ENCODE results near the gene CPNE6.

The CPNE6 gene

DNA sequence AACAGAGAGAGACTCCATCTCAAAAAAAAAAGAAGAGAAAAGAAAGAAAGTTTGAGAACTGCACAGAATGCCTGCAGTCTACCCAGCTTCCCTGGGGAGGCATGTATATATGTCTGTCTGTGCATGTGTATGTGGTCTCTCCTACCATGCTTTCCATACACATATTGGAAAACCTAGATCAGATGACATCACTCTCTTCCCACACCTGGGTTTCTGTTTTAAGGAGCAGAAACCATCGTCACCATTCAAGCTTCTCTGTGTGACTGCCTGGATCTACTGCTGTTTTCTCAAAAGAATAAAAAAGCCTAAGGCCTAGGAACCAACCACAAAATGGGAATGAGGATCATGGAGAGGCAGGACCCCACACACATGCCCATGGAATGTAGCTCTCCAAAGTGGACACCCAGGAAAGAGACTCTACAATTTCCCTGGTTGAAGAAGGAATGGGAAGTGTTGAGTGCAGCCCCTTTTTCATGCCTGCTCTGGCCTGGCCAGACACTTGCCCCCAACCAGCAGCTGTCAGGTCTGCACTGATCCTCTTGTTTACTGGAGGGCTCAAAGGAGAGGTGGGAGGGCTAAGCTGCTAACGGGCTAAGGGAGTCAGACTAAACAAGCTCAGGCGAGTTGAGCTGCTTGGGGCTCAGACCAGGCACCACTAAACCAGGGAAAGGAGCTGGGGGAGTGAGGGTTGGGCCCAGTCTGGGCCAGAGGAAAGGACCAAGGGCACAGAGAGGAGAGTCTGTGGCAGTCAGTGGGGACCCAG, 15.0 kb downstream of the CPNE6 start:
- DNase-seq (ENCODE audit: low spot score): no peak
- TF ChIP-seq, protein P1, sequence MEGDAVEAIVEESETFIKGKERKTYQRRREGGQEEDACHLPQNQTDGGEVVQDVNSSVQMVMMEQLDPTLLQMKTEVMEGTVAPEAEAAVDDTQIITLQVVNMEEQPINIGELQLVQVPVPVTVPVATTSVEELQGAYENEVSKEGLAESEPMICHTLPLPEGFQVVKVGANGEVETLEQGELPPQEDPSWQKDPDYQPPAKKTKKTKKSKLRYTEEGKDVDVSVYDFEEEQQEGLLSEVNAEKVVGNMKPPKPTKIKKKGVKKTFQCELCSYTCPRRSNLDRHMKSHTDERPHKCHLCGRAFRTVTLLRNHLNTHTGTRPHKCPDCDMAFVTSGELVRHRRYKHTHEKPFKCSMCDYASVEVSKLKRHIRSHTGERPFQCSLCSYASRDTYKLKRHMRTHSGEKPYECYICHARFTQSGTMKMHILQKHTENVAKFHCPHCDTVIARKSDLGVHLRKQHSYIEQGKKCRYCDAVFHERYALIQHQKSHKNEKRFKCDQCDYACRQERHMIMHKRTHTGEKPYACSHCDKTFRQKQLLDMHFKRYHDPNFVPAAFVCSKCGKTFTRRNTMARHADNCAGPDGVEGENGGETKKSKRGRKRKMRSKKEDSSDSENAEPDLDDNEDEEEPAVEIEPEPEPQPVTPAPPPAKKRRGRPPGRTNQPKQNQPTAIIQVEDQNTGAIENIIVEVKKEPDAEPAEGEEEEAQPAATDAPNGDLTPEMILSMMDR (IDR thresholded peaks at IDR 0.05; ENCODE audit: extremely low read depth, missing control alignments): no peak

DNA sequence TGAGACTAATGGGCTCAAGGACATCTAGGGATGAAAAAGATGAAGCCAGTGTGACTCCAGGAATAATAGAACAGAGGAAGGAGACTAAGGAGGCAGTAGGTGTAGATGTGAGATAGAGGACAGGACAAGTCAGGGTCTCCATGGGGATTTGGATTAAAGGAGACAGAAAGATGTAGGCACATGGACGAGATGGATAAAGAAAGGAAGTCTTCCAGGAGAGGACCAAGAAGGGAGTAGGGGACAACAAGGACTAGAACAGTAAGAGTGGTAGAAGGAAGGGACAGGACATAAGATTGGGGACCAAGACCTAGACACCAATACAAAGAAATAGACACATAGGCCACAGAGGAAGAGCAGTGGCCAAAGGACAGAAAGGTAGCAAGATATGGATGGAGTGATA, 15.6 kb downstream of the CPNE6 start:
- TF ChIP-seq, protein P1 (IDR thresholded peaks at IDR 0.05; ENCODE audit: extremely low read depth, missing control alignments): no peak

DNA sequence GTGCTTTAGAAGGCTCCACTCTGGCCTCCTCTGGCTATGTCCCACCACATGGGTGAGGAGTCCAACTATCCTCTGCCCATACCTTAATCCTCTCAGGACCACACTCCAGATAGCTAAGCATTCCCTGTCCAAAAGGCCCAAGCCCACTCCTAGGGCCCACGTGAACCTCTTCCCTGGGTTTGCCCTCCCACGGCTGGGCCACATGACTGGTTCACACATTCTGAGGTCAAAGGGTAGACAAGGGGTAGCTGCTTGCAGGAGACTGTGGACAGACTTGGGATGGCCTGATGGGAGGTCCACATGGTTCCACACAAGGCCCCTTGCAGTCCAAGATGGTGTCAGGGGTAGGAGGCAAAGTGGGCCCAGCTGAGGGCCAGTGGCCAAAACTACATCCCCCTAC, 16.7 kb downstream of the CPNE6 start:
- TF ChIP-seq, protein P1 (IDR thresholded peaks at IDR 0.05; ENCODE audit: extremely low read depth, missing control alignments): no peak
- DNase-seq (ENCODE audit: low spot score): no peak

More for the DNA sequence above, 15.6 kb downstream of the CPNE6 start:
- DNase-seq (ENCODE audit: low spot score): no peak

DNA sequence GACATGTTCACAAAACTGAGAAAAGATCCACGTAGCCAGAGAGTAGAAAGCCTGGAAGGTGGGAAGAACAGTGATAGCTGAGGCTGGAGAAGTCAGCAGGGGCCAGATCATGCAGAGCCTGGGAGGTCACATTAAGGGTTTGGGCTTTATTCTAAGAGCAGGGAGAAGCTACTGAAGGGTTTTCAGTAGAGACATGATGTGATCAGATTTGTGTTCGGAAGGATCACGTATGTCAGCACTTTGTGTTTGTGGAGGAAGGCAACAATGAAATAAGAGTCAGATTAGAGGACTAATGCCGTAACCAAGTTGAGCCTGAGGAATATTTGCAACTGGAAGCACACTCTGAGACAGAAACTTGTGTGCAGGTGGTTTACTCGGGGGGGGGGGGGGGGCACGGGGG, 18.5 kb downstream of the CPNE6 start:
- TF ChIP-seq, protein P1 (IDR thresholded peaks at IDR 0.05; ENCODE audit: extremely low read depth, missing control alignments): no peak

DNA sequence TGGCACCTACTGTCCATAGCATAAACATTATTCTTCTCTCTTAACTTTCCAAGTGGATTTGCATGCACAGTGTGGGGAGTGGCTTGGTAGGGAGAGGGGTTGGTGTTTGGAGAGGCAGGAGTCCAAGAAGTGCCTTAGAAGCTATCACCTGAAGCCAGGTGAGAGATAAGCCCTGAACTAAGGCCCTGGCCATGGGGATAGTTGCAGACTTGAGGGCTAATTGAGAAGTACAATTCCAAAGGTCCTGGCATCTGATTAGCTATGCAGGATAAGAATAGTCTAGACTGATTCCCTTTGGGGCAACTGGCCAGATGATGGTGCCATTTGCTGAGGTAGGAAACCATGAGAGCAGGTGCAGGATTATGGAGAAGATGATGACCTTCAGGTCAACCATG, 20.7 kb downstream of the CPNE6 start:
- TF ChIP-seq, protein P1 (IDR thresholded peaks at IDR 0.05; ENCODE audit: extremely low read depth, missing control alignments): no peak
- DNase-seq (ENCODE audit: low spot score): no peak

More for the DNA sequence above, 18.5 kb downstream of the CPNE6 start:
- no peak for DNase-seq (ENCODE audit: low spot score)

DNA sequence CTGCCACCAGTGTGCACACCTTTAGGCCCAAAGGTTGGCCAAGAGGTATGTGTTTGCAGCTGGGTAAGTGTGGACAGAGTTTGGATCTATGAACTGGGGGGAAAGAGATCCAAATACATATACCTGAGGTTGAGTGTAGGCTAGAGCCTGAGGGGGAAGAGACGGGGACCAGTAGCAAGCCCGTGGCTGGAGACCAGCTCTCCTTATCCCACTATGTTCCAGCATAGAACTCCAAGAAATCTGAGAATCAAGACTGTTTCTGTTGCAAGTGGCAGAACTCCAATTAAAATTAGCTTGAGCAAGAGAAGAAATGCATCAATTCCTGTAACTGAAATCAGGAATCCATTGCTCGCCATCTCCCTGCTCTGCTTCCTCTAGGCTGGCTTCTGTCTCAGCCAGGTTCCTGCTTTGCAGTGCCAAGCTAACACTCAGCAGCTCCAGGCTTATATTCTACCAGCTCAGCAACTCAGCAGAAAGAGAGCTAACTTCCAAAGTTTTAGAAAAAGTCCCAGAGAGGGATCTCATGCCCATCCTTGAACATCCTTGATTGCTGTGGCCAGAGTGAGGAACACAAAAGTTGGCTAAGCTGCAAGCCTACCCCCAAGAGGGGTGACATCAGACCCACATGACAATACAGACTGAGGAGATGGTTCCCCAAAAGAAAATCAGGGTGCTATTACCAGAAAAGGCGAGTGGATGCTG, 21.3 kb downstream of the CPNE6 start:
- no peak for DNase-seq (ENCODE audit: low spot score)
- TF ChIP-seq, protein P1 (IDR thresholded peaks at IDR 0.05; ENCODE audit: extremely low read depth, missing control alignments): no peak

DNA sequence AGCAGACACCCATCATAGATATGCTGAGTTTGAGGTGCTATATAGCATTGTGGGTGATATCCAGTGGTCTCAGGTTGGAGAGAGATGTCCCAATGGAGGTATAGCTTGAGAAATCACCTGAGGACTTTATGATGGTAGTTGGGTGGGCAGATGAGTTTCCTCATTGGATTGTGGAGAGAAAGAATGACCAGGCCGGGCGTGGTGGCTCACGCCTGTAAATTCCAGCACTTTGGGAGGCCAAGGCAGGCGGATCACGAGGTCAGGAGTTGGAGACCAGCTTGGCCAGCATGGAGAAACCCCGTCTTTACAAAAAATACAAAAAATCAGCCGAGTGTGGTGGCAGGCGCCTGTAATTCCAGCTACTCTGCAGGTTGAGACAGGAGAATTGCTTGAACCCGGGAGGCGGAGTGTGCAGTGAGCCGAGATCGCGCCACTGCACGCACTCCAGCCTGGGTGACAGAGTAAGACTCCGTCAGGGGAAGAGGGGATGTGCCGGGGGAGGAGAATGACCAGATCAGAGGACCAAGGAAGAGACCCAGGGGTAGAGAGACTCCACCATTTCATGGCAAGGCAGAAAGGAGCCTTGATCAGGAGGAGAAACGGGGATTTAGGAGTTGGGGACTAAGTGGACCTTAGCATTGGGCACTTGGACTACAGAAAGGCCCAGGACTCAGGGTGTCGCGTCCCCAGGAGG, 22.0 kb downstream of the CPNE6 start:
- TF ChIP-seq, protein P1 (IDR thresholded peaks at IDR 0.05; ENCODE audit: extremely low read depth, missing control alignments): no peak
- DNase-seq (ENCODE audit: low spot score): no peak
